Measurements from ENCODE around the gene FHIP1A.
A peak's percentile ranks its signal among the peaks of the same experiment; 100 is the strongest.
"Not testable (repeated sequence)": the region's sequence is repeated elsewhere in the genome, so short reads cannot be mapped to it uniquely, and the experiment has no call there.

FHIP1A gene

DNA sequence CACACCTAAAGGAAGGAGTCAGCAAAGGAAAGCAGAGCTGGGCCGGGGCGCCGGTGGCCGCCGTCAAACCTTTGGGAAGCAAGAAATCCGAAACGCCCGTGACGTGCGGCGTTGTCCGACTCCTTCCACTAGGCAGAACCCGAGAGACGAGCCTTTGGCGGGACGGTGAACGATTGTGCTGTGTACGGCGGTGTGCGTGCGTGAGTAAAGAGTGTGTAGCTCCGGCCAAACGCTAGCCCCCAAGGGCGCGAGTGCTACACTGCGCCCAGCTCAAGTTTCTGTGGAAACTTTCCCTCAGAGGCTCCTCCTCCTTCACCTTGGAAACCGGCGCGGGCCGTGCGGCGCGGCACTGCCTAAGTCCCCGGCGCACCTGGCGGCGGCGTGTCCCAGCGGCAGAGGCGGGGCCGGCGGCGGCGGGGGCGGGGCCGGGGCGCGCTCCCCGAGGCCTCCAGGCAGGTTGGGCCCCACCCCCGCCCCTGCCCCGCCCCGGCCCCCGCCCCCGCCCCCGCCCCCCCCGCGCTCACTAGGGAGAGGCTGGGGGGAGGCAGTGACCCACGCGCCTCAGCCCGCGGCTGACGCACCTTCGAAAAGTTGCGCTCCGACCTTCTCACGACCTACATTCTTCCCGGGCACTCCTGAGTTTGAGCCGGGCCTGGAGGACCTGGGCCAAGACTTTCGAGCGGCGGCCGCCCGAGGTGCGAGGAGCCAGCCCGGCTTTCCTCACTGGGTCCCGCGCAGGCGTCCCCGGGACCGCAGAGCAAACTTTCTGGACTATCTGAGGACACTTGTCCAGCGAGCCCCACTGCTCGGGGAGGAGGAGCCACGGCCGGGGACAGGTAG is at the start of gene FHIP1A:
FHIP1A (plus strand) TSS at position 547 of the 840 bp plus-strand sequence. CDS start 157,084 bp downstream, outside the sequence.
- DNase-seq (ENCODE audit: low read depth in 3 of 3, low spot score in 1 of 3): peak; percentile 53 to 74 (median 74)

DNA sequence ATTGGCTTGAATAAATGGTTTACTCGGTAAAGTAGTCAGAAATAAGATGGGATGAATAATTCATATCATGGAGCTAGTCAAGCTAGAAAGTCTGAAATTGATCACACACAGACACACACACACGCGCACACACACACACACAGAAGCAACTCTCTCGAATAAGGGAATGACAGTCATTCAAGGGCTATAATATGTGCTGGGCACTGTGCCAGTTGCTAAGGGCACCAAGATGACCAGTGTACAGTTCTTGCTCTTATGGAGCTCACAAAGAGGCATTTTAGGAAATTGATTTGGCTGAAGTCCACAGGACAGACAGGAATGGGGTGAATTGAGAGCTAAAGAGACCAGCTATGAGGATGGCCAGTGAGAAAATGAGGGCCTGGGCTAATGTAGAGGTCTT is 49.4 kb upstream of the FHIP1A start:
- DNase-seq (ENCODE audit: low read depth in 3 of 3, low spot score in 1 of 3): no peak

DNA sequence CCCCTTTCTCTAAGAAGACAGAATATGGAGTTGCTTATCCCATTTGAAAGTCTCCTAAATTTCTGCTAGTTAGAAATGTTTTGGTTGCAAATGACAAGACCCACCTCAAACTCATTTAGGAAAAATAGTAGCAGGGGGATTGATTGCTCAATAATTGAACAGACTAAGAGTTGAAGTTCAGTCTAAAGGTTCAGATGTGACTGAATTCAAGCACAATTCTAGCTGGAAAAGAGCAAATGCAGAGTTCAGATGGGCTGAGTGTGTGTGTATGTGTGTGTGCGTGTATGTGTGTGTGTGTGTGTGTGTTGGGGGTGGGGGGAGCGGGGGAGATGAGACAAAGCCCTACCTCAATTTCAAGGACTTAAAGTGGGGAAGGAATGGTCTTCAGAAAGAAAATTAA is 47.9 kb upstream of the FHIP1A start:
- DNase-seq (ENCODE audit: low read depth in 3 of 3, low spot score in 1 of 3): no peak

DNA sequence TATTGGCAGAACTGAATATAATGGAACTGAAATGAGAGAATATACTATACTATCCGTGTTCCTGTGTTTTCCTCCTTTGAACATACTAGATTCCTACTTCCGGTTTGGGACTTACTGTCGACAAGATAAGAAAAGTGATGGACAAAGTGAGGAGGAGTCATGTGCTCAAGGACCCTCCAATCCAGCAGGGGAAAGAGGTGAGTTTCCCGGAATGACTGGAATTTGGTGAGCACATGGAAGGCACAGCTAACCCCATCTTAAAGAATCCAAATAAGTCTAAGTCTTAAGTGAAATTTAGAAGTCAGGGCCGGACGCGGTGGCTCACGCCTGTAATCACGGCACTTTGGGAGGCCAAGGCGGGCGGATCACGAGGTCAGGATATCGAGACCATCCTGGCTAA is 47.0 kb upstream of the FHIP1A start:
- no peak for DNase-seq (ENCODE audit: low read depth in 3 of 3, low spot score in 1 of 3)

DNA sequence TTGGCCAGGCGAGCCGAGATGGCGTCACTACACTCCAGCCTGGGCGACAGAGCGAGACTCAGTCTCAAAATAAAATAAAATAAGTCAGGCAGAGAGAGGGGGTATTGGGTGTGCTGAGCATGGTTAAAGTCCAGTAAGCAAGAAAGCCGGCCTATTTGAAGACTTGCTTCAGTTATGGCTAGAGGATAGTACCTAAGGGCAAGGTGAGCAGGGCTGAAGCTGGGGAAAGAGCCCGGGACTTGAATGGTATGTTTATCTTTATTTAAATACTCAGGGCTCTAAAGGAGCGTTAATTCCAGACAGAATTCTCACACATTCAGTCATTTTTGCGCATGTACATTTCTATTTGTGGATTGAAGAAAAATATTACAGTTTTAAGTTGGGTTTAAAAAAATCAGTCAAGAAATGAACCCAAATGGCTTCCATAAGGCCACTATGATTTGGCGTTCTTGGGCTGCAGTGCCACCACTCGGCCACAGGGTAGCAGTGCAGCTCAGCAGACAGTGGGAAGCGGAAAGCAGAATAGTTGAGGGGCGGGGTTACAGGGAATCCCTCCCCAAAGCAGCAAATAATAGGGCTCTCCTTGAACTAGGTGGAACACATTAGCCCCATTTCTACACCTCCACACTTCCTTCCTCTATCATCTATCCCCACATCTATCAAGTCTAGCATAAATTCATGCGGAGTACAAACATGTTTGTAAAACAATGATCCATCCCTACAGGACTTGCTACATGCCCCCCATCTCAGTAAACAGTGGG is 46.4 kb upstream of the FHIP1A start:
- peak; percentile 30 to 60 (median 45) for DNase-seq (ENCODE audit: low read depth in 3 of 3, low spot score in 1 of 3)

DNA sequence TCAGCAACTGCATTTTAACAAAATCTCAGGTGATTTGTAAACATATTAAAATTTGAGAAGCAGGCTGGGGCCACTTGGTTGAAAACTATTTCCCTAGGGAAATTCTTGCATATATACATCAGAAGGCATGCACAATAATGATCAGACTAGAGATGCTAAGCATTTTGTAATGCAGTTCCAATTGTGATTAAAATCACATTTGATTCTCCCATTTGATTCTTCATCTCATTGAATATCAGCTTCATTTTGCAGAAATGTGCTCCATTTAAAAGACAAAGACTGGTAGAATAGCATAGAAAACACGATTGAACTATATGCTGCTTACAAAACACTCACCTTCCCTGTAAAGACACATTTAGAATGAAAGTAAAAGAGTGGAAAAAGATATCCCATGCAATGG is 32.4 kb upstream of the FHIP1A start:
- DNase-seq (ENCODE audit: low read depth in 3 of 3, low spot score in 1 of 3): no peak

DNA sequence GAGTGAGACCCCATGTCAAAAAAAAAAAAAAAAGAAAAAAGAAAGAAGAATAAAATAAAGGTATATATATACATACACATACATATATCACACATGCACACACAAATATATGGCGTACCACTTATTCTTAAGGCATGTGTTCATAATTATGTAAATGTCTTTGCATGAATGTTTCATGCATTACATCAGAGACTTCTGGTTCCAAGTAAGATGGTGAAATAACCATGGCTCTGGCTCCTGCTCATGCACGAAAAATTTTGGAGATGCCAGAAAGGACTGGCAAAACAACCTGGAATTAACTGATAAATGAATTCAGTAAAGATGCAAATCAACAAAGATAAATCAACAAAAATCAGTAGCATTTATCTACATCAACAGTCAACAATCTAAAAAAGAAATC is 19.7 kb upstream of the FHIP1A start:
- DNase-seq (ENCODE audit: low read depth in 3 of 3, low spot score in 1 of 3): no peak

DNA sequence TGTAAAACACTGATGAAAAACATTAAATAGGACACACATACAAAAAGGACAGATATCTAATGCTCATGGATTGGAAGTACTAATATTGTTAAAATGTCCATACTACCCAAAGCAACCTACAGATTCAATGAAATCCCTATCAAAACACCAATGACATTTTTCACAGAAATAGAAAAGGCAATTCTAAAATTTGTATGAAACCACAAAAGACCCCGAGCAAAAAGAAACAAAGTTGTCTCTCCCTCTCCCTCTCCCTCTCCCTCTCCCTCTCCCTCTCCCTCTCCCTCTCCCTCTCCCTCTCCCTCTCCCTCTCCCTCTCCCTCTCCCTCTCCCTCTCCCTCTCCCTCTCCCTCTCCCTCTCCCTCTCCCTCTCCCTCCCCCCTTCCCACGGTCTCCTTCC is 19.2 kb upstream of the FHIP1A start:
- not testable (repeated sequence) for DNase-seq (ENCODE audit: low read depth in 3 of 3, low spot score in 1 of 3)

DNA sequence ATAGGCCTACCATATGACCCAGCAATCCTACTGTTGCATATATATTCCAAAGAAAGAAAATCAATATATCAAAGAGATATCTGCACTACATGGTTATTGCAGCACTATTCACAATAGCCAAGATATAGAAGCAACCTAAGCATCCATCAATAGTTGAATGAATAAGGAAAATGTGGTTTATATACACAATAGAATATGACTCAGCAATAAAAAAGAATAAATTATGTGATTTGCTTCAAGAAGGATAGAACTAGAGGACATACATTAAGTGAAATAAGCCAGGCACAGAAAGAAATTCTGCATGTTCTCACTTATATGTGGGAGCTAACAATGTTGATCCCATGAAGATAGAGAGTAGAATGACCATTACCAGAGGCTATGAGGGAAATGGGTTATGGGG is 13.1 kb upstream of the FHIP1A start:
- DNase-seq (ENCODE audit: low read depth in 3 of 3, low spot score in 1 of 3): no peak

DNA sequence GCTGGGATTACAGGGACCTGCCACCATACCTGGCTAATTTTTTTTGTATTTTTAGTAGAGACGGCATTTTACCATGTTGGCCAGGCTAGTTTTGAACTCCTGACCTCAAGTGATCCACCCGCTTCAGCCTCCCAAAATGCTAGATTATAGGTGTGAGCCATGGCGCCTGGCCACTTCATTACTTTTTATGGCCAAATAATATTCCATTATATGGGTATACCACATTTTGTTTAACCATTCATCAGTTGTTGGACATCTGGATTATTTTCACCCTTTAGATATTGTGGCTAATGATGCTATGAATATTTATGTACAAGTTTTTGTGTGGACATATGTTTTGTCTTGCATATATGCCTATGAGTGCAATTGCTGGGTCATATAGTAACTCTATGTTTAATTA is 8.6 kb upstream of the FHIP1A start:
- no peak for DNase-seq (ENCODE audit: low read depth in 3 of 3, low spot score in 1 of 3)

DNA sequence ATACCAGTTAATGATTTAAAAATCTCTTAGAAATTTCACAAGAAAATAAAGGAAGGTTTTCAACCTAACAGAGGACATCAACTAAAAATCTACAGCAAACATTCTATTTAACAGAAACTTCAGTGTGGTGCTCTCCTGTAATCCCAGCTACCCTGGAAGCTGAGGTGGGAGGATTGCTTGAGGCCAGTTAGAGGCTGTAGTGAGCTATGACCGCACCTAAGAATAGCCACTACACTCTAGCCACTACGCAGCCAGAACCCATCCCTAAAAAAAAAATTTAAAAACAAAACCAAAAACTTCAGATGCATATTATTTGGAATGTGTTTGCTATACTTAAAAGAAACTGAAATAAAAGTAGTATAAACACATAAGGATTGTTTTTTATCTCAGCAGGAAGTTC is 7.2 kb upstream of the FHIP1A start:
- no peak for DNase-seq (ENCODE audit: low read depth in 3 of 3, low spot score in 1 of 3)

DNA sequence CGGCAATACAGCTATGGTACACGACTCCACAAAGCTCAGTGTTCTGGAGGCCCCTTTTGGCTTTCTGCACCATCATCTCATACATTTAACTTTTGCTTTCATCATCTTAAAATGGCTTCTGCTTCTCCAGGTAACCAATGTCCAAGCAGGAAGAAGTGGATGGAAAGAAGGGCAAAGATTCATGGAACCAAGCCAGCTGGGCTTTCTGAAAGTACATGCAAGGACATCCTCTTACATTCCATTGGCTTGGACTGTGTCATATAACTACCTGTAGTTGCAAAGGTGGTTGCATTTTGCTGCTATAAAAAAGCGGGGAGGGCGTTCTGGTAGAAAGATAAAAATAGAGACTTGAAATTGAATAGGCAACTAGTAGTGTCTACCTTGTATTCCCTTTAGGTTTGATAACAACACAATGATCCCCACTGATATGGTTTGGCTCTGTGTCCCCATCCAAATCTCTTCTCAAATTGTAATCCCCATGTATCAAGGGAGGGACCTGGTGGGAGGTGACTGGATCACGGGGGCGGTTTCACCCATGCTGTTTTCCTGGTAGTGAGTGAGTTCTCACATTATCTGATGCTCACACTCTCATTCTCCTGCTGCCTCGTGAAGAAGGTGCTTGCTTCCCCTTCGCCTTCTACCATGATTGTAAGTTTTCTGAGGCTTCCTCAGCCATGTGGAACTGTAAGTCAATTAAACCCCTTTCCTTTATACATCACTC is 6.7 kb upstream of the FHIP1A start:
- DNase-seq (ENCODE audit: low read depth in 3 of 3, low spot score in 1 of 3): no peak

DNA sequence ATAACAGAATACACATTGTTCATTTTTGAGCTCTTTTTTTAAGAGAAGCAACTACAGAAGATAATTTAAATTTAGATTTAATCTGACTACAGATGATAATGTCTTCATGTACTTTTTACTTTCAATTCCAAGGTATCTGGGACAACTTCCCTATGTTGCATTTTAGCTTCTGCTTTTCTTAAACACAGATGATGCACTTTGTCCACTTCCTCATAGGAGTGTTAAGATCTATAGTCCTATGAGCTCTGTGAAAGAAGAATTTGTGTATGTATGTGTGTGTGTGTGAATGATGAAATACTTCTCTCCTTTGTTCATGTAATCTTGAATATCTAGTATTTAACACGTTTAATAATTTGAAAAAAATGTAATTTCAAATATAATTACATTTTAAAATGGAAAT is 5.3 kb upstream of the FHIP1A start:
- DNase-seq (ENCODE audit: low read depth in 3 of 3, low spot score in 1 of 3): no peak

DNA sequence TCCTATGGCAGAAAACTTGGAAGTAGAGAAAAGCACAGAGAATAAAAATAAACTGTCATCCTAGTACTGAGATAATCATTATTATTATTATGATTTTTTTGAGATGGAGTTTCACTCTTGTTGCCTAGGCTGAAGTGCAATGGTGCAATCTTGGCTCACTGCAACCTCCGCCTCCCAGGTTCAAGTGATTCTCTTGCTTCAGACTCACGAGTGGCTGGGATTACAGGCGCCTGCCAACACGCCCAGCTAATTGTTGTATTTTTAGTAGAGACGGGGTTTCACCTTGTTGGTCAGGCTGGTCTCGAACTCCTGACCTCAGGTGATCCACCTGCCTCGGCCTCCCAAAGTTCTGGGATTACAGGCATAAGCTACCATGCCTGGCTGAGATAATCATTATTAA is 4.2 kb upstream of the FHIP1A start:
- not testable (repeated sequence) for DNase-seq (ENCODE audit: low read depth in 3 of 3, low spot score in 1 of 3)

DNA sequence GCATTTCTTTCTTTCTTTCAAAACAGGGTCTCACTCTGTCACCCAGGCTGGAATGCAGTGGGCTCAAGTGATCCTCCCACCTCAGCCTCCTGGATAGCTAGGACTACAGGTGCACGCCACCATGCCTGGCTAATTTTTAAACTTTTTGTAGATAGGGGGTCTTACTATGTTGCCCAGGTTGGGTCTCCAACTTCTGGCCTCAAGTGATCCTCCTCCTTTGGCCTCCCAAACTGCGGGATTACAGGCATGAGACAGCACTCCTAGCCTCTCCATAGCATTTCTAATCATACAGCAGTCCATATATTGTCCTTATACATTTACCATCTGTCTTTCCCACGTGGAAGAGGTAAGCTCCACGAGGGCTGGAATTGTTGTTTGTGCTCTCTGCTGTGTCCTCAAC is 2.0 kb upstream of the FHIP1A start:
- no peak for DNase-seq (ENCODE audit: low read depth in 3 of 3, low spot score in 1 of 3)

DNA sequence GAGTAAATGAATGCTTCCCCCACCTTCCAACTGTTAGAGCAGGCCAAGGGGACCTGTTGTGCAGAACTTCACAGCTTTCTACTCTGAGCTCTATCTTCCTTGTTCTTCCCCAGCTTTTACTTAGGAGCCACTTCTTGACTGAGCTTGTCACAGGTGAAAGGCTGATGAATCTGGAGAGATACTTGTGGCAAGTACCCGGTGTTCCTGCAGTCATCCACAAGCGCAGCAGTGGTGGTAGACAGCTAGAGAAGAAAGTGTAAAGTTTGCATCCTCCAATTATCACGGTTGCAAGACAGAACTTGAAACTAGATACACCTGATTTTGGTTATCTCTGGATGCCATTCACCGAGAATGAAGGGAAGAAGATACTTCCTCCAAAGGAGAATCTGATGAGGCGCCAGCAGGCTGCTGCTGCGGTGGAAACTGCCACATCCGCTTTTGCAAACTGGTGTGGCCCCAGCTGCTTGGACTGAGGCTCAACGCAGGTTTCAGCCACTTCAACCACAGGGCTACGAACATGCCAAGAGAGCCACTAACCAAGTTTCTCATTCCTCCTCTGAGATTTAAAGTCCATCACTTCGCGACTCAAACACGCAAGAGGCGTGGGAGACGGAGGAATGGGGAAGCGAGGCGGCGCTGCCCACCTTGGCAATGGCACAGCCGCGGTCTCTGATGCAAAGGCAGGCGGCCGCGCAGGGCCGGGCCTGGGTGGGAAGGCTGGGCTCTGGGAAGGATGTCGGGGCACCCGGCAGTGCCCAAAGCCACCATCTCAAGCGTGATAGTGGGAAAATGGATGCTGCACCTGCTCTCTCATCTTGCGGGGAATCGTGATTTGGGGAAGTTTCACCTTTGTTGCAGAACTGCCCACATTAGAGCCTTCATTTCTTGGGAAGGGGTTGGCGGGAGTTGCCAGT is 1.3 kb upstream of the FHIP1A start:
- peak in 1 of 3 donors; percentile 1 for DNase-seq (ENCODE audit: low read depth in 3 of 3, low spot score in 1 of 3)

DNA sequence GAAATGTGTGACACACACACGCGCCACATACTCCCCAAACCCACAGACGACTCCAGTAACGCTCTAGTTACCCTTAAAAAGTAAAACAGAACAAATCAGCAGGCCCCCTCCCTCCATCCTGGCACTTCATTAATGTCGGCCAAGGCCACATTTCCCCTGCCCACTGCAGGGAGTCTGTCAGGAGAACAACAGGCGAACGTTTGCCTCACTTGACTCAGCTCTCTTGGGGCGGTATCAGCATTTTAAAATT is 671 bp upstream of the FHIP1A start:
- no peak for DNase-seq (ENCODE audit: low read depth in 3 of 3, low spot score in 1 of 3)

DNA sequence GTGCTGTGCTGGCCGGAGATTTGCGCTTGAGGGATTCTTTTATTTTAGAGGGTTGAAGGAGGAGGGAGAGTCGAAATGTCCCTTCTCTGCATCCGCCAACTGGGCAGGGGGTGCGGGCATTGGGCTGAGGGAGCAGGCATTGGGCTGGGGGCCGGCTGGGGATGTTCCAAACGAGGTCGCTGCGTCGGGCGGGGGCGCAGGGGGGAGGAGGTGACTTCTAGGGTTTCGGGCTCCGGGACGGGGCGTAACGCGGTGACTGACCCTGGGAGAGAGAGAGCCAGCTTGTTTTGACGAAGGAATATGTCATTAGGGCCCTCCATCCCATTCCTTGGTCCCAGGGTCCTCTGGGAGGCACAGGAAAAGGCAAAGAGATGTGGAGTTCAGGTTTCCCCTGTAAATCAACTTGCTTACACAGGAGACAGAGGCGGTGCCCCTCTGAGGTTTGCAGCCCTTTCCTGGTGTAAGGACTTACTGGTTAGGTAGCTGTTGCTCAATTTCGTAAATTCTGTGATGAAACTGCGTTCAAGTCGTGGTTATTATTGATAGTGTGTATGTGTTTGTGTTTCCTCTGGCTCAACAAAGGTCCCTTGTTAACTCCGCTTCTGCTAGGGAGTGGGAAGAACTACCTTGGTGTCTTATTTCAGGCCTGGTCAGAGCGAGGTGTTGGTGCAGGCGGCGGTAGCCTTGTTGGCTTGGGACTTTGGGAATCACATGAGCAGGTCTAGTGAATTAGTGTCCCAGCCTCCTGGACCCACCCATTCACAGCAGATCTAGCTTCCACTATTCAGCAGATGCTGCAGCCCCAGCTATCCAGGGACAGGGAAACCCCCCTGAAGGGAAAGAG is 716 bp downstream of the FHIP1A start:
- no peak for DNase-seq (ENCODE audit: low read depth in 3 of 3, low spot score in 1 of 3)

DNA sequence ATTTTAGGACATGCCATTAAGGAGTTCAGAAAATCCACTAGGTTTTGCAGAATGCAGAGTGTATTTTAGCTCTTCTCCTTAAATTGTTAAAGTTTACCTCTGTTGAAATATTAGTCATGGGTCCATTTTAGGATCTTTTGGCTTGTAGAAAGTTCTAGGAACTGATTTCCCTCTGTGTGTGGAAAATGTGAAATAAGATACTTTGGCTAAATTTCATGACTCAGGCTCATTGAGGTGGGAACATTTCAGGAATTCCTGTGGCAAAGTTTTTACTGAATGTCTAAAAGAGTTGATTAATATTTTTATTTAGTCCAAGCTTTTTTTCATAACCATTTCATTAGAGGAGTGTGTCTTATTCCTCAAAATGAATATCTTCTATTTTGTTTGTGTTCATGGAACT is 7.0 kb downstream of the FHIP1A start:
- no peak for DNase-seq (ENCODE audit: low read depth in 3 of 3, low spot score in 1 of 3)

DNA sequence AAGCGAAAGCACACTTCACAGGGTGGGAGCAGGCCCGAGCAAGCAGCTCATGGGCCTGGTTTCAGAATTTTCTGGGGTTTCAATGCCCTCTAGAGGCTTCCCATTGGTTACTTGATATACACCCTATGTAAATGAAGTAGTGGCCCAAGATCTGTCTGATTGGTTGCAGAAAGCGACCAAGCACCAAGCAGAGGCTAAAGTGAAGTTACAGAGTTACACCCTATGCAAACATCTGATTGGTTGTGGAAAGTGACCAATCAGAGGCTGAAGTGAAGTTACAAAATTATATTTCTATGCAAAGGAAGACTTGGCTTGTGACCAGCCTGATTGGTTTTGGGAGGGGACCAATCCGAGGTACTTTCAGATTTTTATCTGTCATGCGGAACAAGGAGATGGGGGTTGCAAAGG is 8.2 kb downstream of the FHIP1A start:
- DNase-seq (ENCODE audit: low read depth in 3 of 3, low spot score in 1 of 3): no peak

Measured in stimulated activated CD4-positive, alpha-beta T cell treated with anti-CD3 and anti-CD28 coated beads, TNF-alpha, amount 100 ng/mL, for 1 hour (primary cell).